Right atrium auricular region (tissue), 2 donors: ENCODE measurements around the gene LAMA2. TPM values are rescaled to one million over a fixed set of nuclear protein-coding genes. Genes with fewer than 3 reads are reported as not detected.
"Not testable (repeated sequence)": the region's sequence is repeated elsewhere in the genome, so short reads cannot be mapped to it uniquely, and the experiment has no call there.

Experiments
- DNase-seq: peaks from one replicate; pipeline ENCODE4 v3.0.0-alpha.2; 2019; ENCODE audit warnings: low spot score
- H3K27ac ChIP-seq, 2 donors: fragments of 200-600 bp; sonication (generic); 1 replicate in 1 of 2; 2 replicates in 1 of 2; pipeline ENCODE4 v1.5.1; 2016 to 2019
- H3K27me3 ChIP-seq, 2 donors: fragments of 200-600 bp; sonication (generic); one replicate each; pipeline versions ENCODE4 v1.5.1 to v1.6.0; 2017 to 2019
- H3K36me3 ChIP-seq: fragments of 200-600 bp; sonication (generic); one replicate; pipeline ENCODE4 v1.5.1; 2016
- H3K4me1 ChIP-seq, 2 donors: fragments of 200-600 bp; sonication (generic); one replicate each; pipeline versions ENCODE4 v1.5.1 to v1.6.0; 2017 to 2019
- H3K4me3 ChIP-seq, 2 donors: fragments of 200-600 bp; sonication (generic); 1 replicate in 1 of 2; 2 replicates in 1 of 2; pipeline ENCODE4 v1.5.1; 2017 to 2019; ENCODE audit warnings: mild to moderate bottlenecking in 1 of 2, moderate library complexity in 1 of 2
- H3K9me3 ChIP-seq, 2 donors: fragments of 200-600 bp; sonication (generic); one replicate each; pipeline ENCODE4 v1.5.1; 2019
- CTCF ChIP-seq, 2 donors: fragments of 200-600 bp; sonication (generic); IDR thresholded peaks; one replicate each; pipeline ENCODE4 v1.5.1; 2019; ENCODE audit warnings: antibody characterized with exemption in 2 of 2
- total RNA-seq, 2 donors: library from RNA; depleted of rRNA; stranded (reverse); fragments of >200 nt; gene quantifications; one replicate each; pipeline ENCODE4 v1.1.0, GENCODE V29; 2016

Gene LAMA2
- total RNA-seq, 2 donors from 2014 or later: 150 to 166 TPM

DNA sequence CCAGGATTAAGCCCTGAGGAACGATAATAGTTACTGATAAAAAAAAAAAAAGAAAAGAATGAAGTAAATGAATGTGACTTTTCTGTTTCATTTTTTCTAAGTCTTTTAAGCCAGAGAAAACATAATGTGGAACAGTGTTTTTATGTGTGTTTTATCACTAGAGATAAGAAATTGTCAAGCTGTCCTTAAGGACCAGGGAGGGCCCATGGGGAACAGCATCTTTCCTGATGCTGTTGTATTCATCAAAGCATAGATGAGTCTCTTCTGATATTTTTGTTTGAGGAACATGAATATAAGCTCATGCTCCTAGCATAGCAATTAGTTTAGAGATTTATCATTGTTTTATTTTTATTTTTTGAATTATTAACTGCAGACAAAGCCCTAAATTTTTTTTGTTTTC is 150.2 kb downstream of the LAMA2 start:
- H3K27ac ChIP-seq: peak overlapping the region; percentile 19 to 41
- H3K4me3 ChIP-seq: no peak overlapping the region
- DNase-seq: no peak
- TF ChIP-seq CTCF (IDR thresholded peaks at IDR 0.05): no peak
- no peaks in the 10 kb centered on the region for H3K9me3 ChIP-seq
- H3K27me3 ChIP-seq: no peaks in the 10 kb centered on the region
- no peaks in the 10 kb centered on the region for H3K36me3 ChIP-seq
- peaks cover 0 to 8% of the 10 kb centered on the region in 2 donors for H3K4me1 ChIP-seq

GRCh38 chr6:129033581-129033980 is 150.6 kb downstream of the LAMA2 start:
- Histone ChIP-seq H3K4me3 (no peak overlapping the region), H3K27ac (peak overlapping the region; percentile 19 to 41), H3K4me1 (peaks cover 0 to 8% of the 10 kb centered on the region in 2 donors), H3K36me3 (no peaks in the 10 kb centered on the region), H3K27me3 (no peaks in the 10 kb centered on the region), H3K9me3 (no peaks in the 10 kb centered on the region)
- no peak for DNase-seq
- TF ChIP-seq CTCF (IDR thresholded peaks at IDR 0.05): no peak

DNA sequence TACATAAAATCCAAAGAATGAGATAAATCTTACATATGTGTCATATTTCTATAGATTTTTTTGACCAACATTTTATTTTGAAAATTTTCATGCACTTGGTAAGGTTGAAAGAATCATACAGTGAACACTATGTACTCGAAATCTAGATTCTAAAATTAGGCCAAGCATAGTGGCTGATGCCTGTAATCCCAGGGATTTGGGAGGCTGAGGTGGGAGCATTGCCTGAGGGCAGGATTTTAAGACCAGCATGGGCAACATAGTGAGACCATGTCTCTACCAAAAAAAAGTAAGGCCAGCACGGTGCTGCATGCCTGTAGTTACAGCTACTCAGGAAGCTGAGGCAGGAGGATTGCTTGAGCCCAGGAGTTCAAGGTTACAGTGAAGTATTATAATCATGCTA is 158.6 kb downstream of the LAMA2 start:
- no peak overlapping the region for H3K4me3 ChIP-seq
- H3K4me1 ChIP-seq: no peaks in the 10 kb centered on the region

DNA sequence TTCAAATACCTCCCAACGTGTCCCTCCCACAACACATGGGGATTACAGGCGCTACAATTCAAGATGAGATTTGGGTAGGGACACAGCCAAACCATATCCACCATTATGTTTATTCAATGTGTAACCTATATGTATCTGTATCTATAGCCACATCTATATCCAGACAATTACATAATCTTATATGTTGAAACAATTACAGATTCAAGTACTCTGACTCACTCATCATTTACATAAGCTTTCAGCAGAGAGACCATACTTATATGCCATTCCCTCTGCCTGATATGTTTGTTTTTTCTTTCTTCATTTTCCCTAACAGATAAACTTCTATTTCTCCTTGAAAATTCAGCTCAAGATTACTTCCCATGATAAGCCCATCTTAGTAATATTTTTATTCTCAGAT is 163.6 kb downstream of the LAMA2 start:
- peaks cover 22% of the 10 kb centered on the region for H3K36me3 ChIP-seq
- H3K4me1 ChIP-seq: no peaks in the 10 kb centered on the region
- H3K27me3 ChIP-seq: no peaks in the 10 kb centered on the region
- no peak for DNase-seq
- no peak overlapping the region for H3K27ac ChIP-seq
- H3K4me3 ChIP-seq: no peak overlapping the region
- H3K9me3 ChIP-seq: no peaks in the 10 kb centered on the region
- no peak for TF ChIP-seq CTCF (IDR thresholded peaks at IDR 0.05)

More for the DNA sequence above, 158.6 kb downstream of the LAMA2 start:
- Histone ChIP-seq H3K36me3 (peaks cover 4% of the 10 kb centered on the region), H3K27me3 (no peaks in the 10 kb centered on the region), H3K9me3 (no peaks in the 10 kb centered on the region), H3K27ac (no peak overlapping the region)
- TF ChIP-seq CTCF (IDR thresholded peaks at IDR 0.05): no peak
- DNase-seq: no peak

DNA sequence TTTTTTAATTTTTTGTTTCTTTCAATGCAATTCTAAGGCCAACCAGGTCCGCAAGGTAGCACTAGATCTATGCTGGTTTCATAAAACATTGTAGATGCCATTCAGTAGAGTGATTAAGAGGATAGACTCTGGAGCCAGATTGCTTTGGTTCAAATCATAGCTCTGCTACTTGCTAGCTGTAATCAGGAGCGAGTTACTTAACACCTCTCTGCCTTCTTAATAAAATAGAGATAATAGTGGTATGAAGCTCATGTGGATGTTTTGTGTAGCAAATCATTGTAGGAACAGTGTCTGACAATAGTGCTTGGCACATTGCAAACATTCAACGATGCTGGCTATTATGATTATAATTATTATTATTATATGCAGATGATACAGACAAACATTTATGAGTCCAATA is 164.9 kb downstream of the LAMA2 start:
- H3K36me3 ChIP-seq: peaks cover 35% of the 10 kb centered on the region
- no peaks in the 10 kb centered on the region for H3K9me3 ChIP-seq
- no peaks in the 10 kb centered on the region for H3K4me1 ChIP-seq
- DNase-seq: no peak
- H3K27ac ChIP-seq: peak overlapping the region in 1 of 2 donors; percentile 47
- TF ChIP-seq CTCF (IDR thresholded peaks at IDR 0.05): no peak
- H3K27me3 ChIP-seq: no peaks in the 10 kb centered on the region
- H3K4me3 ChIP-seq: no peak overlapping the region

GRCh38 chr6:129050086-129050485 is 167.1 kb downstream of the LAMA2 start:
- no peak for TF ChIP-seq CTCF (IDR thresholded peaks at IDR 0.05)
- no peak overlapping the region for H3K4me3 ChIP-seq
- no peak overlapping the region for H3K27ac ChIP-seq
- peaks cover 45% of the 10 kb centered on the region for H3K36me3 ChIP-seq
- no peak for DNase-seq
- no peaks in the 10 kb centered on the region for H3K27me3 ChIP-seq
- no peaks in the 10 kb centered on the region for H3K4me1 ChIP-seq
- no peaks in the 10 kb centered on the region for H3K9me3 ChIP-seq

- H3K27ac ChIP-seq, DNase-seq, H3K9me3 ChIP-seq, H3K4me3 ChIP-seq, H3K27me3 ChIP-seq, H3K4me1 ChIP-seq: not testable (repeated sequence)
- H3K36me3 ChIP-seq: peaks cover 46% of the 10 kb centered on the region
Observed at GRCh38 chr6:129053143-129053542, 170.2 kb downstream of the LAMA2 start.
